HG03575 (cell line): Measurements from ENCODE around the gene MRPS7.
"Not testable (repeated sequence)": the region's sequence is repeated elsewhere in the genome, so short reads cannot be mapped to it uniquely, and the experiment has no call there.

Experiments used
- ATAC-seq: cut with Tn5 transposase; IDR thresholded peaks from one replicate; pipeline ENCODE4 v1.9.1; 2021; ENCODE audit not compliant: unreplicated experiment, insufficient number of reproducible peaks, low FRiP score; ENCODE audit errors: extremely low read depth

The MRPS7 gene

DNA sequence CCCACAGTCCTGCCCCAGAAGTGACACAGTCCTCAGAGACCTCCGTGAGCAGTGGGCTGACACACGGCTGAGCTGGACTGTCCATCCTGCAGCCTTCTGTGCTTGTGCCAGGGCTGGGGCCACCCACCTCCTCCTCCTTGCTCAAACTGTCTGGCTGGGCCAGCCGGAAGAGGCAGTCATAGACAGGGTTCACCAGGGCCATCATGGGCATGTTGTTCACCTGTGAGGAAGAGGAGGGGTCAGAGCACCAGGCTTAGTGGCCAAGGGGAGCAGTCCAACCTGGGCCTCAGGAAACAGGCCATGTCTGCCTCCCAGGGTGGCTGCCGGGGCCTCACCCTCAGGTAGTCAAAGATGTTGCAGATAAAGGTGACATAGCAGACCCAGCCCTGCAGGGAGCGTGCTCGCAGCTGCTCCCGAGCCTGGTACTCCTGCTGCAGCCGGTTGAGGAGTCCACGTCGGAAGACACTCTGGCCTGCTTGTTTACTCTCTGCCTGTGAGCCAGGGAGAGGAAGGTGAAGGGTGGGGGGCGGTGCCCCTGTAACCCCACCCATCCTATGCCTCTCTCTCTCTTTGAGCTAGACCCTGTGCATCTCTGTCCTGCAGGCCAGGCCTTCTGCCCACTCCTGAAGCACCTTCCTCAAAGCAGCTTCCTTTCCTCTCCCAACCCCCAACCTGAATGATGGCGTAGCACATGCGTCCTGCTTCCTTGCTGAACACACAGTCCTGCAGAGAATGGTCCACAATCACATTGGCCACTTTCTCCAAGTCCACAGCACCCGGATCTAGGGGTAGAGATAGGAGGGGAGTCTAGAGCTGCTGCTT lies 5.9 kb downstream of the MRPS7 start:
- ATAC-seq, result no peak

DNA sequence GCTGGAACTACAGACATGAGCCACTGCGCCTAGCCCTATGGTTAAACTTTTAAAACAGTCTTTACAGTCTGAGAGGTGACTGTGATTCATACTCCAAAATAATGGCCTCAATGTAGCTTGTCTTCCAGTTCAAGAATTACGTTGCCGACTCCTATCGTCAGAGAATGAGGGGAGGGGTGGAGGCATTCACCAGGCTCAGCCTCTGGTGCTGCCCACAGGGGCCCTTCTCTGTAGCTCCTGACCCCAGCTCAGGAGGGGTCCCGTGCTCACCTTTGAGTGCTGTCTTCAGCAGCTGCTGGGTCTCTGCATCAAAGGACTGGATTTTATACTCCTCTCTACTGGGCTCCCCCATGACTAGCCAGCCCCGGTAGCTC lies 8.2 kb downstream of the MRPS7 start:
- ATAC-seq, result no peak

DNA sequence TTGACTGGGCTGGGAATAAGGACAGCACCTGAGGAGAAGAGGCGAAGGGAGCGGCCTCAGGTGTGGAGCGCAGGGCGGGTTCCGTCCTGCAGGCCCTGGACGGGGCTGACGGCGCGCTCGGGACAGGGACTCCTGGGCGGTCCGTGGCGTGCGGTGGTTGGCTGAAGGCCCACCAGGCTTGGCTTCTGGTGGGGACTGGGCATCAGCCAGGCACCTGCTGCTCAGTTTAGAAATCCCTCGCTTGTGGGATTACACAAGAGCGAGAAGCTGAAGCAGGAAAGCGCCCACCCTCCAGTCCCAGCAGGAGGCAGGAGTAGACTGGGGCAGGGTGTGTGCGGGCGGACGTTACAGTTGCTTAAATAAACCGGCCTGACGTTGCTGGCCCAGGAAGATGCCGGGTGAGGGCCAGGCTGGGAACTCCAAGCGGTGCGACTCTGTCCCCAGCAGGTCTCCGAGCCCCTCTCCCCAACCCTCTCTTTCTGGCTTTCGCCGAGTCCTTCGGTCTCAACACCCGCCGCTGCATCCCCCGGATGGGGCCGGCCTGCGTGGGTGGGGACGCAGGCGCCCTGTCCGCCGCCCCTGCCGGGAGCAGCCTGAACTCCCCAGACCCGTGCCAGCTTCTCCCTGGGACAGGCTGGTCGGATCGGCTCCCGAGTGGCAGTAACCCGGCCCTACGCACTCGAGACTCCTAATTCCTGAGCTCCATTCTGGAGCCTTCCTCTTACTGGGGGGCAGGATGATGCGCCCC lies 8.7 kb downstream of the MRPS7 start:
- ATAC-seq, result no peak

GRCh38 chr17:75270966-75271232 lies 9.2 kb downstream of the MRPS7 start, which contains the start of gene MIF4GD:
Gene MIF4GD, minus strand, starts transcription at chr17:75271231. Its CDS starts 1,036 bp downstream, at chr17:75270195.
- ATAC-seq, result no peak

DNA sequence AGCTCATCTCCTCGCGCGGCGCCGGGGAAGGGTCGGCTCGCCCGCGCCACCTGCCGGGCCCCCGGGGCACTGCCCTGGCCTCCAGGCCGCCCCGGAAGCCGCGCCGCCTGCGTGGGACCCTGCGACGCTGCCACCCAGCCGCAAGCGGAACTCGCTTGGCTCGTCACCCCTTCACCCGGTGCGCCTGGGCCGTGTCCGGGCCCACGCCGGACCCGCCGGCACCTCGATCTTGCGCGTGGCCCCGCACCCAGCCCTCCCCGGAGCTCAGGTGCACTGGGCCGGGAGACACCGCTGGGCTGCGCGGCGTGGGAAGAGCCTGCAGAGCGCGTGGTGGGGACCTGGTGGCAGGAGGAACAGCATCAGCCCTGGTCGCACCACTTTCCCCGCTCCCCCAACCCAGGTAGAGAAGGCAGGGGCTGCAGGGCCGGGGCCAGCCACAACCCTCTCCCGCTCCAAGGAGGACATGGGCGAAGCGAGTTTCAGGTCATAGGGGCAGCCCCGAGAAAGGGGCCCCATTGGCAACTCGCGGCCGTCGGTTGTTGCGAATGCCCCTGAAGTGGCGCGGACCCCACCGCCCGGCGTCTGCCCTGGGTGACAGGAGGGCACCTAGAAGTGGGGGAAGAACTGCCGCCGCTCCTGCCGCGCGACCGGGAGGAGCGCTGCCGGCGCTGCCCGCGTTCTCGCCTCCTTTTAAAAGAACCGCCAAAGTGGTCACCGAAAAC lies 9.7 kb downstream of the MRPS7 start:
- ATAC-seq, result no peak

DNA sequence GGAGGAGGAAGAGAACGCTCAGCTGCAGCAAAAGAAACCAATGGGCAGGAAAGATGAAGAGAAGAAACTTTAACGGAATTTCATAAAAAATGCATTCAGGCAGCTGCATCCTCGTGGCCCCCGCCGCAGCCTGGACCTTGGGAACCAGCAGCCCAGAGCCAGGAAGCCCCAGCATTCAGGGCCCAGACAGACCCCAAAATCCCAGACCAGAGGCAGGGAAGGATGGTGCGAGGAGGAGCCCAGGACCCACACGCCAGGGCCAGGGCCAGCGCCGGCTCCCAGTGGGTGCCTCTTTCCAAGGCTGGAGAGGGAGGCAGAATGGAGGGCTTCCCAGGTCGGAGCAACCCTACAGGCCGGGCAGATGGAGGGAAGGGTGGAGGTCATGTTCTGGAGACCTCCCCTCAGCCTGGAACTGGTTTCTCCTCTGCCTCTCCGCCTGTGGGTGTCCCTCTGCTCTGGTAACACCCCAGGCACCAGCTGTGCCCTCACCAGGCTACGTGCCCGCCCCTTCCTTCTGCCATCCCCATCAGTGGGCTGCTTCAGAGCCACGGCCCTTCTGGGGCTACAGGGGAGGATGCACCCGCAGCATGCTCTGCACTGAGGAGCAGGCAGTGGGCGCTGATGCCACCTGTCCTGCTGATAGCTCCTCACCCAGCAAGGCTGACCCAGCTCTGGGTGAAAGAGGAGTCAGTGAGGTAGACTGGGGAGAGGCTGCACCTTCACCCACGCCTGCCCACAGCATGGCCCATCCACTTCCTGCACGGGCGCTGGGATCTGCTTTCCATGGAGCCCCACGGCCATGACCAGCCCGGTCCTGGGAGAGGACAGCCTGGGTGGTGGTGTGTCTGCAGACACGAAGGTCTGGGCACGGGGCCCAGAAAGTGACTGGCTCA lies 10.5 kb downstream of the MRPS7 start:
- ATAC-seq, result no peak

DNA sequence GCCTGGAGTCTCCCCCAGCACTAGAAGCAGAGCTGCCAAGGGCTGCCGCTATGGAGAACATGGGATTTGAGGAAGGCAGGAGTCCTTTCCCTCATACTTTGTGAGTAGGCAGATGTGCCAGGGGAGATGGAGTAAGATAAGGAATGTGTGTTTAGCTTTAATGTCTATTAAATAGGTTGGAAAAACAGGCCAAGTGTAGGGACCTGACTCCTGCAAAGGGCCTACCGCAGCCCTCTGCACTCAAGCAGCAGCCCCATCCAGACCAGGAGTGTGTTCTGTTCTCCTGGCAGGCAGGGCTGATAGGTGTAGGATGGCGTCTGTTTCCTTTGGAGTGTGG lies 11.1 kb downstream of the MRPS7 start:
- no peak for ATAC-seq

DNA sequence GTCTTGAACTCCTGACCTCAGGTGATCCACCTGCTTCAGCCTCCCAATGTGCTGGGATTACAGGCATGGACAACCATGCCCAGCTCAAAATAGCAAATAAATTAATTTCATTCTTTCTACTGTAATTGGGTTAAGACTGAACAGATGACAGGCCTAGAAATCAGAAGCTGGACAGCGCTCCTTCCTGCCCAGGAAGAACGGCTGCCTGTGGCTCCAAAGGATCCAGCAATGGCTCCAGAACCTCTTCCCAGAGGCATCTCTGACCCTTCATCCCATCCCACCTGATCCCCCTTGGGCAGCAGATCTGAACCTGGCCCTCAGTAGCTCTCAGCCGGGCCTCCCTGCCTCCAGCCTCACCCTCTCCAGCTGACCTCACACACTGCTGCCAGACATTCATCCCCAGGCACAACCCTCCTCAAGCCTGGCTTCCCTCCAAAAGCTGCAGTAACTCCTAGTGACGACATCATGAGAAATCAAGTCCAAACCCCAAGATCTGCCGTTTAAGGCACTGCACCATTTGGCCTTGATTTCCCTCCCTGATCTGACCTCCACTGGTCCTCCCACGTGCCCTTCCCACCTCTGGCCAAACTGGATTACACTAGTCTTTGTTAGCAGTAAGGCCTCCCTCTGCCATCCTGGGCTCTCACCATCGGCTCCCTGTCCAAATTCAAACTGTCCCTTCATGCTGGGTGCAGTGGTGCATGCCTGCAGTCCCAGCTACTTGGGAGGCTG lies 12.5 kb downstream of the MRPS7 start:
- no peak for ATAC-seq

- ATAC-seq, result no peak
Observed at GRCh38 chr17:75277664-75278071, 16.0 kb downstream of the MRPS7 start.

DNA sequence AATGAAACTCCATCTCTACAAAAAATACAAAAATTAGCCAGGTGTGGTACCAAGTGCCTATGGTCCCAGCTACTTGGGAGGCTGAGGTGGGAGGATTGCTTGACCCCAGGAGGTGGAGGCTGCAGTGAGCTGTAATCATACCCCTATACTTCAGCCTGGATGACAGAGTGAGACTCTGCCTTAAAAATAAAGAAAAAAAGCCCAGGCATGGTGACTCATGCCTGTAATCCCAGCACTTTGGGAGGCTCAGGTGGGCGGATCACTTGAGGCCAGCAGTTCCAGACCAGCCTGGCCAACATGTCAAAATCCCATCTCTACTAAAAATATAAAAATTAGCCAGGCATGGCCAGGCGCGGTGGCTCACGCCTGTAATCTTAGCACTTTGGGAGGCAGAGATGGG lies 18.5 kb downstream of the MRPS7 start:
- not testable (repeated sequence) for ATAC-seq

DNA sequence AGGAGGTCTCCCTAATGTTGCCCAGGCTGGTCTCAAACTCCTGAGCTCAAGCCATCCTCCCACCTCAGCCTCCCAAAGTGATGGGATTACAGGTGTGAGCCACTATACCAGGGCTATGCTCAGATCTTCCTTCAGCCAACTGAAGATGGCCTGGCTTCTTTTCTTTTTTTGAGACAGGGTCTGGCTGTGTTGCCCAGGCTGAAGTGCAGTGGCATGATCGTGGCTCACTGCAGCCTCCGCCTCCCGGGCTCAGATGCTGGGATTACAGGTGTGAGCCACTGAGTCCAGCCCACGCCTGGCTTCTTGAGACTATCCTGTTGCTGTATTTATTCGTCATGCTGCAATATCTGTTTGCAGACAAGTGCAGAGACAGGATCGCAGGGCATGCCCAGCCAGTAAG lies 23.4 kb downstream of the MRPS7 start:
- no peak for ATAC-seq

- ATAC-seq, result no peak
Observed at GRCh38 chr17:75287221-75287620, 25.5 kb downstream of the MRPS7 start.

- no peak for ATAC-seq
Observed at GRCh38 chr17:75288359-75288758, 26.7 kb downstream of the MRPS7 start.

- ATAC-seq, result no peak
Observed at GRCh38 chr17:75288770-75289114, 27.1 kb downstream of the MRPS7 start.

- peak; percentile 55 for ATAC-seq
Observed at GRCh38 chr17:75289115-75289831, 27.6 kb downstream of the MRPS7 start, which contains the start of gene SLC25A19. Gene SLC25A19, minus strand, starts transcription at chr17:75289433. Its CDS starts 2,669 bp downstream, at chr17:75286764.

GRCh38 chr17:75289832-75290337 lies 28.2 kb downstream of the MRPS7 start:
- no peak for ATAC-seq

DNA sequence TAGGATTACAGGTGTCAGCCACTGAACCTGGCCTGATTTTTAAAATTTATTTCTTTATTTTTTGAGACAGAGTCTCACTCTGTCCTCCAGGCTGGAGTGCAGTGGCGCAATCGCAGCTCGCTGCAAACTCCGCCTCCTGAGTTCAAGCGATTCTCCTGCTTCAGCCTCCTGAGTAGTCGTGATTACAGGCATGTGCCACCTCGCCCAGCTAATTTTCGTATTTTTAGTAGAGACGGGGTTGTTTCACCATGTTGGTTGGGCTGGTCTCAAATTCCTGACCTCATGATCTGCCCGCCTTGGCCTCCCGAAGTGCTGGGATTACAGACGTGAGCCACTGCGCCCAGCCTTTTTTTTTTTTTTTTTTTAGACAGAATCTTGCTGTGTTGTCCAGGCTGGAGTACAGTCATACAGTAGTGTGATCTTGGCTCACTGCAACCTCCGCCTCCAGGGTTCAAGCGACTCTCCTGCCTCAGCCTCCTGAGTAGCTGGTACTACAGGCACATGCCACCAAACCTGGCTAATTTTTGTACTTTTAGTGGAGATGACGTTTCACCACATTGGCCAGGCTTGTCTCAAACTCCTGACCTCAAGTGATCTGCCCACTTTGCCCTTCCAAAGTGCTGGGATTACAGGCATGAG lies 31.2 kb downstream of the MRPS7 start:
- not testable (repeated sequence) for ATAC-seq
